Inferior parietal cortex (tissue), 1 donor: ENCODE results near the gene REN.

Experiments used
- DNase-seq: peaks from one replicate; pipeline ENCODE4 v3.0.0-alpha.2; 2016; ENCODE audit errors: extremely low spot score

REN gene

GRCh38 chr1:204131978-204132377 is 34.2 kb downstream of the REN start:
- no peak for DNase-seq

- no peak for DNase-seq
These were observed 34.9 kb downstream of the REN start for GRCh38 chr1:204130981-204131892.

GRCh38 chr1:204130178-204130577 is 36.0 kb downstream of the REN start:
- no peak for DNase-seq

GRCh38 chr1:204128964-204129896 is 36.9 kb downstream of the REN start:
- DNase-seq: peak; percentile 48

- no peak for DNase-seq
These were observed 37.6 kb downstream of the REN start for GRCh38 chr1:204128464-204128963.

- DNase-seq: peak; percentile 66
These were observed 38.4 kb downstream of the REN start for GRCh38 chr1:204127597-204128242.

- no peak for DNase-seq
These were observed 39.2 kb downstream of the REN start for GRCh38 chr1:204126956-204127355.

GRCh38 chr1:204126386-204126785 is 39.8 kb downstream of the REN start:
- no peak for DNase-seq

GRCh38 chr1:204125759-204126351 is 40.3 kb downstream of the REN start:
- no peak for DNase-seq

- DNase-seq: no peak
These were observed 41.5 kb downstream of the REN start for GRCh38 chr1:204124639-204125038.

GRCh38 chr1:204123376-204123775 is 42.8 kb downstream of the REN start:
- no peak for DNase-seq

- DNase-seq: no peak
These were observed 44.1 kb downstream of the REN start for GRCh38 chr1:204121840-204122555.

- no peak for DNase-seq
These were observed 49.6 kb downstream of the REN start for GRCh38 chr1:204116539-204116938.

- DNase-seq: no peak
These were observed 51.0 kb downstream of the REN start for GRCh38 chr1:204115116-204115515.

- DNase-seq: no peak
These were observed 51.5 kb downstream of the REN start for GRCh38 chr1:204114606-204115005.

- no peak for DNase-seq
These were observed 52.2 kb downstream of the REN start for GRCh38 chr1:204113896-204114295.

- no peak for DNase-seq
These were observed 53.0 kb downstream of the REN start for GRCh38 chr1:204112876-204113730.

GRCh38 chr1:204110894-204111633 is 55.1 kb downstream of the REN start:
- no peak for DNase-seq
